ENCODE results near the gene PIMREG.

PIMREG gene

GRCh38 chr17:6485646-6486412 lies 41.6 kb downstream of the PIMREG start:
- DNase-seq (ENCODE audit: low read depth) = no peak
- TF ChIP-seq, protein P1, sequence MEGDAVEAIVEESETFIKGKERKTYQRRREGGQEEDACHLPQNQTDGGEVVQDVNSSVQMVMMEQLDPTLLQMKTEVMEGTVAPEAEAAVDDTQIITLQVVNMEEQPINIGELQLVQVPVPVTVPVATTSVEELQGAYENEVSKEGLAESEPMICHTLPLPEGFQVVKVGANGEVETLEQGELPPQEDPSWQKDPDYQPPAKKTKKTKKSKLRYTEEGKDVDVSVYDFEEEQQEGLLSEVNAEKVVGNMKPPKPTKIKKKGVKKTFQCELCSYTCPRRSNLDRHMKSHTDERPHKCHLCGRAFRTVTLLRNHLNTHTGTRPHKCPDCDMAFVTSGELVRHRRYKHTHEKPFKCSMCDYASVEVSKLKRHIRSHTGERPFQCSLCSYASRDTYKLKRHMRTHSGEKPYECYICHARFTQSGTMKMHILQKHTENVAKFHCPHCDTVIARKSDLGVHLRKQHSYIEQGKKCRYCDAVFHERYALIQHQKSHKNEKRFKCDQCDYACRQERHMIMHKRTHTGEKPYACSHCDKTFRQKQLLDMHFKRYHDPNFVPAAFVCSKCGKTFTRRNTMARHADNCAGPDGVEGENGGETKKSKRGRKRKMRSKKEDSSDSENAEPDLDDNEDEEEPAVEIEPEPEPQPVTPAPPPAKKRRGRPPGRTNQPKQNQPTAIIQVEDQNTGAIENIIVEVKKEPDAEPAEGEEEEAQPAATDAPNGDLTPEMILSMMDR (IDR thresholded peaks at IDR 0.05; ENCODE audit: insufficient read depth, low read depth, low read length, missing control alignments) = no peak
- no peak overlapping the region for H3K4me3 ChIP-seq (ENCODE audit: low read length)

GRCh38 chr17:6487251-6488007 lies 43.2 kb downstream of the PIMREG start:
- TF ChIP-seq, protein P1 (IDR thresholded peaks at IDR 0.05; ENCODE audit: insufficient read depth, low read depth, low read length, missing control alignments) = no peak
- no peak for DNase-seq (ENCODE audit: low read depth)

DNA sequence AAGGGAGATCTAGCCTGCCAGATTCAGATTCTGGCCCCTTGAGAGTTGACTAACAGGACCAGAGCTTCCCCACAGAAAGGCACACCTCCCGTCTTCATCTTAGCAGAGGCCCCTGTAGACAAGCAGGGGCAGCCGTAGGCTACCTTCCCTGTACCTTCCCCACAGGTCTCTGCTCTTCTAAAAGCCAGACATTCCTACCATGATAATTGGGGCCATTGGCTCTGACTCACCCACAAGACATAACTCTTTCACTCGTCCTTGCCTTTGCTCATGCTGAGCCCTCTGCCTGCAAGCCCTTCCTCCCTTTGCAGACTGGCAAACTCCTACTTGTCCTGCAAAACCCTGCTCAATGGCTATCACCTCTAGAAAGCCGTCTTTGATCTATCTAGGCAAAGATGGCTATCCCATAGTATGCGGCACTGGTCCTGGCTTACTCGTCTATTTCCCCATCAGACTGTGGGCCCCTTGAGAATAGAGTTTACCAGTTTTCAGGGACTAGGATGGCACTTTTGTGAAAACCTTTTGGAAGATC lies 43.8 kb downstream of the PIMREG start:
- no peak overlapping the region for H3K4me3 ChIP-seq (ENCODE audit: low read length)
- TF ChIP-seq, protein P1 (IDR thresholded peaks at IDR 0.05; ENCODE audit: insufficient read depth, low read depth, low read length, missing control alignments) = no peak
- DNase-seq (ENCODE audit: low read depth) = no peak

More at GRCh38 chr17:6487251-6488007, 43.2 kb downstream of the PIMREG start:
- H3K4me3 ChIP-seq (ENCODE audit: low read length) = no peak overlapping the region

- TF ChIP-seq, protein P1 (IDR thresholded peaks at IDR 0.05; ENCODE audit: insufficient read depth, low read depth, low read length, missing control alignments) = no peak
- H3K4me3 ChIP-seq (ENCODE audit: low read length) = no peak overlapping the region
- DNase-seq (ENCODE audit: low read depth) = no peak
These were observed 44.8 kb downstream of the PIMREG start for GRCh38 chr17:6489016-6489550.

DNA sequence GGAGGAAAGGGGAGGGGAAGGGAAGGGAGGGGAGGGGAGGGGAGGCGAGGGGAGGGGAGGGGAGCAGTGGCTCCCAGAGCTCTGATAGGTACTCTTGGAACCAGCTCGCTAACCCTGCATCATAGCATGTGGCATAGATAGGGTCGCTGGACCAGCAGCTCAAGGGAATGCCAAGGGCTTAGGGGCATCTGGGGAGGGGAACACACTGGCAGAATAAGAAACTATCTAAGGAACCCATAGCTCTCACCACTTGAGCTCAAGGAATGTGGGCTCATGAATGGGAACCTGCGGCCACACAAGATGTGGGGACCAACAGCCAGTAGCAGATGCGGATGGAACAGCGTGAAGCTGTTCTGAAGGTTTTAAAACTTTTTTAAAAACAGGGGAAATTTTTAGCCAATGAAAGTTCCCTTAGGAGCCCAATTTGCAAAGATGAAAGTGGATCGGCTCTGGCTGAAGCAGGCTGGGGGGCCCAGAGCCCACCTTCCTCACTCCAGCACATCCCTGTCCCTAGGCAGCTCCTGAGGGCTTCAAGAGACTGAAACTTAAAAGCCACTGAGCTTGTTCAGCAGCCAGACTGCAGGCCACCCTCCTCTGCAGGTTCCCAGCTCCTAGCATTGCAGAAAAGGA lies 46.9 kb downstream of the PIMREG start:
- H3K4me3 ChIP-seq (ENCODE audit: low read length) = no peak overlapping the region
- TF ChIP-seq, protein P1 (IDR thresholded peaks at IDR 0.05; ENCODE audit: insufficient read depth, low read depth, low read length, missing control alignments) = no peak
- DNase-seq (ENCODE audit: low read depth) = no peak

- TF ChIP-seq, protein P1 (IDR thresholded peaks at IDR 0.05; ENCODE audit: insufficient read depth, low read depth, low read length, missing control alignments) = no peak
- H3K4me3 ChIP-seq (ENCODE audit: low read length) = no peak overlapping the region
- DNase-seq (ENCODE audit: low read depth) = no peak
These were observed 48.8 kb downstream of the PIMREG start for GRCh38 chr17:6492892-6493674.
